GM21529 (cell line): ENCODE measurements around the gene BAHCC1.

Experiments
- ATAC-seq: cut with Tn5 transposase; IDR thresholded peaks from one replicate; pipeline ENCODE4 v1.9.1; 2021; ENCODE audit not compliant: unreplicated experiment

Gene BAHCC1

GRCh38 chr17:81366648-81367047 is 28.6 kb upstream of the BAHCC1 start:
- no peak for ATAC-seq

GRCh38 chr17:81367171-81367570 is 28.1 kb upstream of the BAHCC1 start:
- ATAC-seq: no peak

- ATAC-seq: no peak
These were observed 26.9 kb upstream of the BAHCC1 start for GRCh38 chr17:81368161-81369022.

- ATAC-seq: no peak
These were observed 25.0 kb upstream of the BAHCC1 start for GRCh38 chr17:81370294-81370693.

- ATAC-seq: no peak
These were observed 23.1 kb upstream of the BAHCC1 start for GRCh38 chr17:81371910-81372760.

- no peak for ATAC-seq
These were observed 21.6 kb upstream of the BAHCC1 start for GRCh38 chr17:81373536-81374160.

GRCh38 chr17:81374890-81375289 is 20.4 kb upstream of the BAHCC1 start:
- no peak for ATAC-seq

GRCh38 chr17:81376946-81377714 is 18.1 kb upstream of the BAHCC1 start:
- ATAC-seq: no peak

- ATAC-seq: no peak
These were observed 16.2 kb upstream of the BAHCC1 start for GRCh38 chr17:81378941-81379511.

- ATAC-seq: no peak
These were observed 15.7 kb upstream of the BAHCC1 start for GRCh38 chr17:81379523-81379942.

- ATAC-seq: no peak
These were observed 15.1 kb upstream of the BAHCC1 start for GRCh38 chr17:81380131-81380530.

- ATAC-seq: no peak
These were observed 14.4 kb upstream of the BAHCC1 start for GRCh38 chr17:81380666-81381518.

GRCh38 chr17:81381632-81382577 is 13.4 kb upstream of the BAHCC1 start:
- no peak for ATAC-seq

GRCh38 chr17:81382851-81383250 is 12.4 kb upstream of the BAHCC1 start:
- ATAC-seq: no peak

GRCh38 chr17:81383504-81384421 is 11.5 kb upstream of the BAHCC1 start:
- ATAC-seq: no peak

GRCh38 chr17:81384929-81385319 is 10.3 kb upstream of the BAHCC1 start:
- ATAC-seq: no peak
